Measurements from ENCODE around the gene MCCC2.
"Not testable (repeated sequence)": the region's sequence is repeated elsewhere in the genome, so short reads cannot be mapped to it uniquely, and the experiment has no call there.

MCCC2 gene

GRCh38 chr5:71601222-71602026 lies 14.3 kb downstream of the MCCC2 start:
- DNase-seq (ENCODE audit: low read depth): peak; percentile 99
- H3K4me3 ChIP-seq (ENCODE audit: control insufficient read depth, low read depth, low read length): no peak overlapping the region
- TF ChIP-seq, protein P1, sequence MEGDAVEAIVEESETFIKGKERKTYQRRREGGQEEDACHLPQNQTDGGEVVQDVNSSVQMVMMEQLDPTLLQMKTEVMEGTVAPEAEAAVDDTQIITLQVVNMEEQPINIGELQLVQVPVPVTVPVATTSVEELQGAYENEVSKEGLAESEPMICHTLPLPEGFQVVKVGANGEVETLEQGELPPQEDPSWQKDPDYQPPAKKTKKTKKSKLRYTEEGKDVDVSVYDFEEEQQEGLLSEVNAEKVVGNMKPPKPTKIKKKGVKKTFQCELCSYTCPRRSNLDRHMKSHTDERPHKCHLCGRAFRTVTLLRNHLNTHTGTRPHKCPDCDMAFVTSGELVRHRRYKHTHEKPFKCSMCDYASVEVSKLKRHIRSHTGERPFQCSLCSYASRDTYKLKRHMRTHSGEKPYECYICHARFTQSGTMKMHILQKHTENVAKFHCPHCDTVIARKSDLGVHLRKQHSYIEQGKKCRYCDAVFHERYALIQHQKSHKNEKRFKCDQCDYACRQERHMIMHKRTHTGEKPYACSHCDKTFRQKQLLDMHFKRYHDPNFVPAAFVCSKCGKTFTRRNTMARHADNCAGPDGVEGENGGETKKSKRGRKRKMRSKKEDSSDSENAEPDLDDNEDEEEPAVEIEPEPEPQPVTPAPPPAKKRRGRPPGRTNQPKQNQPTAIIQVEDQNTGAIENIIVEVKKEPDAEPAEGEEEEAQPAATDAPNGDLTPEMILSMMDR (conservative IDR thresholded peaks at IDR 0.05; ENCODE audit: control insufficient read depth, insufficient read depth, low read depth, low read length): peak; percentile 80

- not testable (repeated sequence) for H3K4me3 ChIP-seq (ENCODE audit: control insufficient read depth, low read depth, low read length); DNase-seq (ENCODE audit: low read depth)
Measured at GRCh38 chr5:71609916-71610315, 22.8 kb downstream of the MCCC2 start.

DNA sequence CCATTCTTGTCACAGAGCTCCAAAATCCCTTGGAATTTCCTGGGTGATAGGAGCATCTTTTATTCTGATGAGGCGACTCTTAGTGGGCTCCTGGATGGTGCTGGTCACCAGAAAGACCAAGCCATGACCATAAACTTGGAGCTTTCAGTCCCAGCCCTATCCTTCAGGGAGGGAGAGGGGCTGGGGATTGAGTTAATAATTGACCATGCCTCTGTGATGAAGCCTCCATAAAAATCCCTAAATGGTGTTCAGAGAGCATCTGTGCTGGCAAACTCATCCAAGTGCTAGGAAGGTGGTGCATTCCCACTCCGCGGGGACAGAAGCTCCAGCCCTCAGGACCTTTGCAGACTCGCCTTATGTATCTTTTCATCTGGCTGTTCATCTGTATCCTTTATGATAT lies 28.7 kb downstream of the MCCC2 start:
- TF ChIP-seq, protein P1 (conservative IDR thresholded peaks at IDR 0.05; ENCODE audit: control insufficient read depth, insufficient read depth, low read depth, low read length): no peak
- no peak overlapping the region for H3K4me3 ChIP-seq (ENCODE audit: control insufficient read depth, low read depth, low read length)

GRCh38 chr5:71620630-71621029 lies 33.5 kb downstream of the MCCC2 start:
- DNase-seq (ENCODE audit: low read depth): no peak
- TF ChIP-seq, protein P1 (conservative IDR thresholded peaks at IDR 0.05; ENCODE audit: control insufficient read depth, insufficient read depth, low read depth, low read length): no peak
- no peak overlapping the region for H3K4me3 ChIP-seq (ENCODE audit: control insufficient read depth, low read depth, low read length)

More for the DNA sequence above, 28.7 kb downstream of the MCCC2 start:
- DNase-seq (ENCODE audit: low read depth): no peak

DNA sequence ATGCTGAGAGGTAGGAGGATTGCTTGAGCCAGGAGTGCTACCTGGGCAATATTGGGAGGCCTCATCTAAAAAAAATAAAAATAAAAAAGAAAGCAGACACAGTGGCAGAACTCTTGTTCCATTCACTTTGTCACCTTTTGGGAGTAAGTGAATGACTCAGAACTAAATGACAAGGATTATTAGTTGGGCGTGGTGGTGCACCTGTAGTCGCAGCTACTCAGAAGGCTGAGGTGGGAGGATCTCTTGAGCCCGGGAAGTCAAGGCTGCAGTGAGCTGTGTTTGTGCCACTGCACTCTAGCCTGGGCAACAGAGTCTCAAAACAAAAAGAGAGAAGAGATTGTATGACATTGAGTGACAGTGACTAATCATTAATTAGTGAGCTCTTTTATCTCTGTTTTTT lies 34.1 kb downstream of the MCCC2 start:
- TF ChIP-seq, protein P1 (conservative IDR thresholded peaks at IDR 0.05; ENCODE audit: control insufficient read depth, insufficient read depth, low read depth, low read length): no peak
- H3K4me3 ChIP-seq (ENCODE audit: control insufficient read depth, low read depth, low read length): no peak overlapping the region
- no peak for DNase-seq (ENCODE audit: low read depth)

DNA sequence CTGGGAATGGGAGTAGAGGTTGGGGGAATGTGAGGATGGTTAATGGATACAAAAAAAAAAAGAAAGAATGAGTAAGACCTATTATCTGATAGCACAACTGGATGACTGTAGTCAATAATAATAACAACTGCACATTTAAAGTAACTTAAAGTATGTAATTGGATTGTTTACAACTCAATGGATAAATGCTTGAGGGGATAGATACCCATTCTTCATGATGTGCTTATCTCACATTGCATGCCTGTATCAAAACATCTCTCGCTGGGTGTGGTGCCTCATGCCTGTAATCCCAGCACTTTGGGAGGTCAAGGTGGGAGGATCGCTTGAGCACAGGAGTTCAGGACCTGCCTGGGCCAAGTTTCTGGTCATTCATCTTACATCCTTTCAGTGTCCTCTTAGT lies 34.6 kb downstream of the MCCC2 start:
- H3K4me3 ChIP-seq (ENCODE audit: control insufficient read depth, low read depth, low read length): no peak overlapping the region
- no peak for DNase-seq (ENCODE audit: low read depth)
- TF ChIP-seq, protein P1 (conservative IDR thresholded peaks at IDR 0.05; ENCODE audit: control insufficient read depth, insufficient read depth, low read depth, low read length): no peak

- H3K4me3 ChIP-seq (ENCODE audit: control insufficient read depth, low read depth, low read length): no peak overlapping the region
- TF ChIP-seq, protein P1 (conservative IDR thresholded peaks at IDR 0.05; ENCODE audit: control insufficient read depth, insufficient read depth, low read depth, low read length): no peak
- DNase-seq (ENCODE audit: low read depth): no peak
Measured at GRCh38 chr5:71623221-71623794, 36.2 kb downstream of the MCCC2 start.
